ENCODE measurements around the gene BMP7. TPM values are rescaled to one million over a fixed set of nuclear protein-coding genes. Genes with fewer than 3 reads are reported as not detected.

BMP7 gene
- total RNA-seq, 1 donor from 2014 or later = 0.10 TPM

DNA sequence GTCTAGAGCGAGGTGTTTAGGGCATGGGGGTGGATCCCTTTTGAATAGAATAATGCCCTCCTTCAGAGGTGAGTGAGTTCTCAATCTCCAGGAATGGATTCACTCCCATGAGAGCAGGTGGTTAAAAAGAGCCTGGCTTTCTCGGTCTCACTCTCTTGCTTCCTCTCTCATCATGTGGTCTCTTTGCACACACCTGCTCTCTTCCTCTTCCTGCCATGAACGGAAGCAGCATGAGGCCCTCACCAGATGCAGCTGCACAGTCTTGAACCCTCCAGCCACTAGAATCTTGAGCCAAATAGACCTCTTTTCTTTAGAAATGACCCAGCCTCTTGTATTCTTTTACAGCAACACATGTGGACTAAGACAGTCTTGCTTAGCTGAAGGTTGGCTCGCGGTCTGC, 119.3 kb downstream of the BMP7 start:
- DNase-seq (ENCODE audit: low read depth) = no peak

DNA sequence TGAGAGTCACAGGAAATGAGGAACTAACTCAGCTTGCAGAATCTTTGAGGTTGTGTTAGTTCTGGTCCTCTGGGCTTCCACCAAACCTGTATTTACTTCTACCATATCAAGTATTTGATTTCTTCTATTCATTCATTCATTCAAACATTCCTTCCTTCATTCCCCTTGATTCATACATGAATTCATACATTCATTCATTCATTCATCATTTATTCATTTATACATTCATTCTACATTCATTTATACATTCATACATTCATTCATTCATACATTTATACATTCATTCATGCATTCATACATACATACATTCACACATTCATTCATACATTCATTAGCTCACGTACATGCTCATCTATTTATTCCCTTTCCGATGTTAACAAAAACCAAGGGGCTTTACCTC, 120.3 kb downstream of the BMP7 start:
- DNase-seq (ENCODE audit: low read depth) = no peak

DNA sequence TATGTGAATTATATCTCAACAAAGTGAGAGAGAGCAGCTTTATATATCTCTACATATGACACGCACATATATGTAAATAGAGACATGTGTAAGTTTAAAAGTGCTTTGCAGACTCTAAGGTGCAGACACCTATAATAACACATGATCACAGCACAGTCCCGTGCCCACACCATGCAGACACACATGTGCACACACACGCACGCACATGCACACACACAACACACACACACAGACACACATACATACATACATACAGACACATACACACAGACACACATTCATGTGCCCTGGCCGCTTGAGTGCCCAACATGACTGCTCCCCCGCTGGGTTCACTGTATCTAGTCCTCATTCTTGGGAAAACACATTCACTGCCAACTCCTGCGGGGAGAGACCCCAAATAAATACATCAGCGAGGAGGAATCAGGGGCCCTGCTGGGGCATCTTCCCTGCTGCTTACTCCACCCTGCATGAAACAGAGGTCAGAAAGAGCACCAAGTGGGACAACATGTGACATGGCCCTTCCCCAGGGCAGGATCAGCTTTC, 121.3 kb downstream of the BMP7 start:
- no peak for DNase-seq (ENCODE audit: low read depth)

DNA sequence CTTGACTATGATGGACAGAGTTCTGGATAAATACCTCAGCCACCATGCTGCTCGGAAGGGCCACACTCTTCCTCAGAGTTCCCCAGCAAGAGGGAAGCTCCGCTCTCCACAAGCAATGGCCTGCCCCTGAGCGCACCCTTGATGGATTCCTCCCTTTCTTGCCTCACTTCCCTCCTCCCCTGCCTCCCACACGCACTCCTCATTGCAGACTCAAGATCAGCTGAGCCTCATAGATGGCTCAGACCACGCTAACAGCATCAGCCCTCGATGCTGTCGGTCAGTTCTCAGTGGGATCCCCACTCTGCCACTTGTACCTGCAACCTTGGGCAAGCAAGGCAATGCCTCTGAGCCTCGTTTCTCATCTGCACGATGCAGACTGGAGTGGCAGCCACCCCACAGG, 123.3 kb downstream of the BMP7 start:
- DNase-seq (ENCODE audit: low read depth) = no peak

DNA sequence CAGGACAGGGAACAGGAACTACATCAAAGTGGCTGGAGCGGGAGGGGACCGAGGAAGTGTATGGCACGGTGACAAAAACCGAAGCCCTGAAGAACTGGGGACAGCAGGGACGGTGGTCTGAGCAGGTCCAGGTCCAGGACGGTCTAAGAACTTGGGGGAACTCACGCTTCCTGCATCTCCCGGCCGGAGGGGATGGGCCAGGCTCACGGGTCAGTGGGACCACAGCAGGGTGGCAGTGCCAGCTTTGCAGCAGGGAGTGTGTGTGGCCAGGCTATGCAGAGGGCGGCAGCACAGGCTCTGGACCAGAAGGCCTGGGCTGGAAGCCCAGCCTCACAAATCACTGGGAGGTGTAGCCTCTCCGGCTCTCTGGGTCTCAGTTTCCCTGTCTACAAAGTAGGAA, 123.8 kb downstream of the BMP7 start:
- no peak for DNase-seq (ENCODE audit: low read depth)

DNA sequence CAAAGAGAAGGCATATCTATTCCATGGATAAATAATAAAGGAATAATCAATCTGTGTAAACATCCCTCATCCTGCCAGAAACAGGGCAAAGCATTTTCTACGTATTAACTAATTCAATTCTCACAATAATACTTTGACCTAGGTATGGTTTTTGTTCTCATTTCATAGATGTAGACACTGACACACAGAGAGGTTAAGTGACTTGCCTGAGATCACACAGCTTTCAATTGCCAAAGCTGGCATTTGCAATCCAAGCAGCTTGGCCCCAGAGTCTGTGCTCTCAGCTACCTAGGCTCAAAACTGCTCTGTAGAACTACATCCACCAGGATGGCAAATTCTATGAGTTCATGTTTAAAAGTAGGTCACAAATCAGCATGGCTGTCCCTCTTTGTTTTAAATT, 124.9 kb downstream of the BMP7 start:
- DNase-seq (ENCODE audit: low read depth) = no peak

DNA sequence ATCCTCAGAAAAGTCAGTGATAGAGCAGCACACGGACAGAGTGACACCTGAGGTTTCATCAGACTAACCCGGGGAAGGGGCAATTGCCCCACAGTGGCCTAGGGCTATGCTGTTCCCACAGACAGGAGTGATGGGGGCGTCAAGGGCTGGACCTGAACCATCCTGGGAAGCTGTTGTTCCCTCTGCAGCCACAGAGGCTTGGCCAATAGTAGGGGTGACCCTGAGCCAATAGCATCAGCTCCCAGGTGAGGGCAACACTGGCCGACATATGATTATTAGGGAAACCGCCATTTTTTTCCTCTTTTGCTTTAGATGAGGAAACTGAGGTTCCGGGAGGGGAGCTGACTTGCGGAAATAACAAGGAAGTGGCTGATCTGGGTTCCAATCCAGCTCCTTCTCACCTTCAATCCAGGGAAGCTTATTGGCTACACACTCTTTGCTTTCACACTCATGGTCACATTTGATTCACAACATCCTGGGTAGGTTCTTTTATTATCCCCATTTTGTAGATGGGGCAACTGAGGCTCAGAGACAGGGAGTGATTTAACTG, 126.0 kb downstream of the BMP7 start:
- no peak for DNase-seq (ENCODE audit: low read depth)

DNA sequence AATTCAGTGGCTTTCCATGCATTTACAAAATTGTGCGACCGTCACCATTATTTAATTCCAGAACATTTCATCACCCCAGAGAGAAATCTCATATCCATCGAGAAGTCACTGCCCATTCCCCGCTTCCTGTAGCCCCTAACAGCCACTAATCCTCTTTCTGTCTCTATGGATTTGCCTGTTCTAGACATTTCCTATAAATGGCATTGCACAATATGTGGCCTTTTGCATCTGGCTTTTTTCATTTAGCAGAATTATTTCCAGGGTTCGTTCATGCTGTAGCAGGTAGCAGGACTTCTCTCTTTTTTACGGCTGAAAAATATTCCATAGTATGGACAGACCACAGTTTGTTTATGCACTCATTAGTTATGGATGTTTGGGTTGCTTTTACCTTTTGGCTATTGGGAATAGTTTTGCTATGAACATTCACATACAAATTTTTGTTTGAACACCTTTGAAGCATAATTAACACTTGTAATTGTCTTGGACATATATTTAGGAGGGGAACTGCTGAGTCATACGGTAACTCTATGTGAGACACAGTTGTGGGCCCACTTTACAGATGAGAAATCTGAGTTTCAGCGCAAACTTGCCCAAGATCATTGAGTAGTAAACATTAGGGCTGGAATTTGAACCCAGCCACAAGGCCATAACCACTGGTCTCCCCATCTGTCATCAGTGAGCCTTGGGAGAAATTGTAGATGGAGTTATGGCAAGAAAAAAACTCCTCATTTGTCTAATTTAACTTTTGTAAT, 126.9 kb downstream of the BMP7 start:
- DNase-seq (ENCODE audit: low read depth) = no peak

DNA sequence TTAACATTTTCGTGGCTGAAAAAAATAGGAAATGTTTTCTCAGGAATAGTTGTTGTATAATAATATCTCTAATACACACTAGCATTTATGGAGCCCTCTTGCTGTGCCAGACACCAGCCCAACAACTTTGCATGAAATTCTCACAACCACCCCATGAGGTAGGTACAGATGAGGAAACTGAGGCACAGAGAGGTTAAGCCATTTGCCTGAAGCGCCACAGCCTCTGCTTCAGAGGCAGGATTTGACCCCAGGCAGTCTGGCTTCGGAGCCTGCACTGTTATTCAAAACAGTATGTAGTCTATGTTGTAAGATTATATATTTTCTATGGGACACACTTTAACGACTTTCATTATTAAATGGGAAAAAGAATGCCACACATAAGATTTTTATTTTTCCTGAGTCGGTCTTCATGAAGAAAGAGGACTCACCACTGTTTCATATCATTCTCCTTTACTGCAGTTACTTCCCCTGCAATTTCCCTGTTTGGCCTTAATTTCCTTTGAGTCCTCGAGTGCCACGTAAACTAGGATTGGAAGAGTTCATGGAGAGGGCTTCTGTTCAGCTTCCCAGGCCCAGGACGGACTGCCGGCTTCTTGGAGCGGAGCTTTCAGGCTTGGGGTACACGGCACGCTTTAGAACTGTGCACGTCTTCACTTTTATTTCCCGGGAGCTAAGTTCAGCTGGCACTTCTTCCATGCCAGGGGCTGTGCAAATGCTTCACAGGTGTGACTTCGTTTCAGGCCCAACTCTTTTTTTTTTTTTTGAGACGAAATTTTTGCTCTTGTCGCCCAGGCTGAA, 128.0 kb downstream of the BMP7 start:
- no peak for DNase-seq (ENCODE audit: low read depth)

DNA sequence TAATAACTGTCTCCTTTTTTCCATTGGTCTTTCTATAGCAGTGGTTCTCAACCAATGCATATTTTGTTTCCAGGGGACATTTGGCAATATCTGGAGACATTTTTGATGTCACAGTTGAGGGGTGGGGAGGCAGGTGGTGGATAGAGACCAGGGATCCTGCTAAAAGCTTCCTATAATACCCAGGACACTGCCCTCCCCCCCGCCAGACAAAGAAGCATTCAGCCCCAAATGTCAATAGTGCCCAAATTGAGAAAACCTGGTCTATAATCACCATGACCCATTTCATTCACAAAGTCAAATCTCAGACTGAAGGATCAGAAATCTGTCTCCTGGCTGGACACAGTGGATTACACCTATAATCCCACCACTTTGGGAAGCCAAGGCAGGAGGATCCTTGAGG, 128.8 kb downstream of the BMP7 start:
- DNase-seq (ENCODE audit: low read depth) = no peak

DNA sequence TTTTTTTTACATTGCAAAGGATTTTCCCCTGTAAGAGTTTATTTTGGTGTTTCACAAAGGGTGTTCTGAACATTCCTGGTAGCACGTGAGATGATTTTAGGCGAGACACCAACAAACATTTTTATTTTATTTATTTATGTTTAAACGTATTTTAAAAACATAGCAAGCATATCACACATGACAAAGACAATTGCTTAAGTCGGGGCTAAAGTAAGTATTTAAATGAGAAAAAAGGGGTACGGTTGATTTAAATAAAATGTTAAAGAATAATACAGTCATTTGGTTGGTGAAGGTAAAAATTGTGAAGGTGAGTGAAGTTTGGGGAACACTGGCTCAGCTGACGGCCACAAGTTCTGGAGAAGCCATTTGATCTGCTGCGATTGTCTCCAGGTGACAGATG, 129.7 kb downstream of the BMP7 start:
- DNase-seq (ENCODE audit: low read depth) = no peak

DNA sequence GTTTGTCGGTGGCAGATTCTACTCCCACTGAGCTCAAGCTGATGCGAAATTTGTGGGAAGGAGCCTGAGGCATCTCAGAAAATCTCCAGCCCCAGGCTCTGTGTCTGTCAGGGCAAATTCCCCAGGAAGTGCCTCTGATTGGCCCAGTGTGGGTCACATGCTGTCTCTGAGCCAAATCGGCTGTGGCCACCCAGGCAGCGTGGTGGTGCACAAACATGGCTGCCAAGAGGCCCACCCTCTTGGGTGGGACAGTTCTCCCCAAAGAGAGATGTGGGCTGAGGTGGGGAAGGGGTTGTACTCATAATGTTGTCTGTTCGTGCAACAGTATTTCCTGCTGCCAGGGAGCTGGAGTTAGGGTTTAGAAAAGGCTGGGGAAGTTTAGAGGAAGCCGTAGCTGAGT, 130.6 kb downstream of the BMP7 start:
- no peak for DNase-seq (ENCODE audit: low read depth)

DNA sequence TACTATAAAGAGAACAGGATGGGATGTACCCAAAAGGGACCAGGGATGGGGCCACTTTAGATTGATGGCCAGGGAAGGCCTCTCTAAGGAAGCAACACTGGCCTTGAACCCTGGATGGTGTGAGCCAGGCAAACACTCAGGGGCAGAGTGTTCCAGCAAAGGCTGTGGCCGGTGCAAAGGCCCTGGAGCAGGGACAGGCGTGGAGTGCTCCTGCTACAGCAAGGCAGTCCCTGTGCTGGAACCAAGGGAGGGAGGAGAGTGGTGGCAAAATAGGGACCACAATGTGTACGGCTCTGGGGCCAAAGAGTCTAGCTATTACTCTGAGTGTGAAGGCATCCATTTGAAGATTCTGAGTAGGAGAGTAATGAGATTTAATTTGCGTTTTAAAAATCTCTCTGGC, 131.6 kb downstream of the BMP7 start:
- no peak for DNase-seq (ENCODE audit: low read depth)

DNA sequence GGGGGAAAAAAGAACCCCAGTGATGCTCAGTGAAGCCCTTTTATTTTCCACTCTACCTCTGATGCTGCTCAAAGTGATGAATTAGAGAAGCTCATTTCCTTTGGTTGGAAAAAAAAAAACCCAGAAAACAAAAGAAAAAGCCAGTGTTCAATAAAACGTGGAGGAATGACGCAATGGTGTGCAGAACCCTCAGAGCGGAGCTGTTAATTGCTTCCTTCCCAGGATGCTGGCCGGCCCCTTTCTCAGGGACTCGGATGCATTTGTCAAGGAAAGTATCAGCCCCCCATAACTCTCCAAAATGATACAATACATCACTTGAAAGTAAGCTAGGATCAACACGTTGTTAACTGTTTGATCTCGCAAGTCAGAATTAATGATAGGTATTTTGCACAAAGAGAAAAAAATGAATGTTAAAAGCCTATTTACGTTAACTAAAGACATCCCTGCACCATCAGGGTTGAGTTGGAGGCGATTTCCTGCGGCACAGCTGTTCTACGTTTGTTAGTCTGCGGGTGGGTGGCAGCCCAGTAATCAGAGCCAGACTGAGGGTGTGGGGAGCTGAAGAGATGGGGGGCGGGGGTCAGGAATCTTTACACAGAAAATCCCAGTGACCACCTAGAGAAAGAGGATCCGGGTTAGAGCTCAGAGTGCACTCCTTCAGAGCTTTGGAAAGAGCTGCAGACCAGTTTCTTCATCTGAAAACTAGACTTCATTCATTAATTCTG, 132.4 kb downstream of the BMP7 start:
- no peak for DNase-seq (ENCODE audit: low read depth)

DNA sequence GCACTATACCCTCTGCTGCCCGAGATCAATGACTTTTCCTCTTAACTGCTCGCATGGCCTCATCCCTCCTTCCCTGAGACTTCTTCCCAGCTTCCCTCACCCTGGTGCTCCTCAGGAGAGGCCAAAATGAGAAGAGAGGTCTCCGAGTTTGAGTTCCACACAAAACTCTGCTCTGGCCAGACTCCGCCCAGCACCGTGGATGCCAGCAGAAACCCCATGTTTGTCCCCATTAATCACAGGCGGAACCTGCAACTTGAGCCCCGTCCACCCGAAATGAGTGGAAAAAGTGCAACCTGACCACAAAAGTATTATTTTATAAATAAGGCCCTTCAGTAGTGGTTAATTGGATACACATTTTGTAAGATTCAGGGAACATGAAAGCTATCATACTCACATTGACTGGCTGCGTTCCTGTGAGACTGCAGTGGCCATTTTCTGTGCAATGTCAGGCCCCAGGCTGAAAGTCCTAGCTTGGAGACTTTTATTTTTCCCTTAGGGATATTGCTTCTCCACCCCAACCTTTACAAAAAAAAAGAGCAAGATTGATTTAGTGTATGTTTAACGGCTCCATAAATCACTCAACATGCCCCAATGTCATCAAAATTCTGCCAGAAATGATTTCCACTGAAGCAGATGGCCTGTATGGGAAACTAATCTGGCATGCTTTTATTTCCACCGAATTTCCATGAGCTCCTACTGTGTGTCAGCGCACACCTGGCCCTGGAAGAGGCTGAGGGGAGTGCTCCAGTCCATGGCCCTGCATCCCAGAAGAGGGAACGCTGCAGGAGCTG, 134.6 kb downstream of the BMP7 start:
- no peak for DNase-seq (ENCODE audit: low read depth)

DNA sequence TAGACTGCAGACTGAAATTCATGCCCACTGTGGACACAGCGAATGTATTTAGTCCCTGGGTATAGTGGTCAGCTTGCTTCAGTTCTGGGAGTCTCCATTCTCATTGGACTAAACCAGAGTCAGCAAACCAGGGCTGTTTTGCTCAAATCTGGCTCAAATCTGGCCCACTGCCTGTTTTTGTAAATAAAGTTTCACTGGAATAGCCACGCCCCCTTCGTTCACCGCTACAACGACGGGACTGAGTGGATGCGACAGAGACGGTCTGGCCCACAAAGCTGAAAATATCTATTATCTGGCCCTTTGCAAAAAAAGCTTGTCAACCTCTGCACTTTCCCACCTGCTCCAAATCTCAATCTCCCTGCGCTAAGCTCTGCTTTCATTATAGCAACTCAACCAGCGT, 135.4 kb downstream of the BMP7 start:
- no peak for DNase-seq (ENCODE audit: low read depth)

DNA sequence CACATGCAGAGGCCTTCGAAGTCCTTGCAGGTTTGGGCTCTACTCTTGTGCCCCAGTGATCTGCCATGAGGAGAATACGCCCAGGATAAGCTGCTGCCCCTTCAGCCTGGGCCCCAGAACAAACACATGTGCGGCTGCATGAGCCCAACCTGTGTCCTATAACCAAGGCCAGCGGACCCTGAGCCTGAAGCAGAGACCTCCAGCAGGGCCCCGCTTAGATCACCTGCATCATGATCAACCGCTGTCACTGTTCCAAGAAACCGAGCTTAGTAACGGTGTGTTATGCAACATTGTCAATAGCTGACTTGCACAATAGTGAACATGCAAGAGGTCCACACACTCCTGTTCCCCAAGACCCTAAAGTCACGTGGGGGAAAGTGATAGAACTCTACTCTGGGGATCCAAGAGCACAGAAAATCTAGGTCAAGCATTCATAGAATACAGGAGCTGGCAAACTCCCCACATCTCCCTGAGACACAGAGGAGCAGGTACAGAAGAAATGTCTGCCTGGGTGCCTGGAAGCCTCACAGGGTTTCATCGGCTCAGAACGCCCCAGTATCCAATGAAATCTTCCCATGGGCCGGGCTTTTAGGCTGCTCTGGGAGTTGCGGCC, 136.2 kb downstream of the BMP7 start:
- no peak for DNase-seq (ENCODE audit: low read depth)

DNA sequence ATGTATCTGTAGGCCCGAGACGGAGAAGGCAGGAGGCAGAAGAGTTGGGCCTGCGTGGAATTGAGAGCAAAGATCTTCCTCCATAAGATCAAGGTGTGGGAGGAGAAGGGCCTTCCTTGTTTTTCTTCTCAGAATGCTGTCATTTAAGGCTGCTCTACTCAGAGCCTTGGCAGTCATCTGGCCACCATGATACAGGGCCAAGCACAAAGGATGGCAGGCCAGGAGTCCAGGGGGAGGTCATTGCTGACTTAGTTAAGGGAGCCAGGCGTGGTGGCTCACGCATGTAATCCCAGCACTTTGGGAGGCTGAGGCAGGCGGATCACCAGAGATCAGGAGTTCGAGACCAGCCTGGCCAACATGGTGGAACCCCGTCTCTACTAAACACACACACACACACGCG, 137.1 kb downstream of the BMP7 start:
- DNase-seq (ENCODE audit: low read depth) = no peak

DNA sequence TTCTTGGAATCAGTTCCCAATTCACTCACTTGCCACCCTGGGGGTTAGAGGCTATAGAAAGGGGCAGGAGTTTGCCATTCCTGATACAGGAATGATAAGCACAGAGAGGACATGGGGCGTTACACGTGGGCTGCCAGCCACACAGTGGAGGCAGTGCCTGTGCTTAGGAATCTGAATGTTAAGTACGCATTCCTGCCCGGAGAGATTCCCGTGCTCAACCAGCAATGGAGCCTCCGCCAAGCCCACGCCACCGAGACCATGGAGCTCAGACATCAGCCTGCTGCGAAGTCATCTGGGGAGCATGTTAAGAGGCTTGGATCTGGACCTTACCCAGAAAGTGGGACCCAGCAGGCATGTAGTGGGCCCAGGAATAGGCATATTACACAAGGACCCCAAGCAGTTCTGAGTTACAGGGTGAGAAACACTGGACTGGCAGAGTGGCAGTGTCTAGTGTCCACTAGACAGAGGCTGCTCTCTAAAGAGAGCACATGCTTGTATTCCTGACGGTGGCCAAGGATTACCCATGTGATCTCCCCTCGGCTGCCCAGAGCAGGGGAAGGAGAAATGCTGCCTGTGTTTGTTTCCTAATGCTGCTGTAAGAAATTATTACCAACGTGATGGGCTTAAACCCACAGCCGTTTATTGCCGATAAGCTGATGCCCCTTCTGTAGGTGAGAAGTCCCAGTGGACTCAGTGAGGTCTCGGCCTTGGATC, 138.2 kb downstream of the BMP7 start:
- DNase-seq (ENCODE audit: low read depth) = no peak

DNA sequence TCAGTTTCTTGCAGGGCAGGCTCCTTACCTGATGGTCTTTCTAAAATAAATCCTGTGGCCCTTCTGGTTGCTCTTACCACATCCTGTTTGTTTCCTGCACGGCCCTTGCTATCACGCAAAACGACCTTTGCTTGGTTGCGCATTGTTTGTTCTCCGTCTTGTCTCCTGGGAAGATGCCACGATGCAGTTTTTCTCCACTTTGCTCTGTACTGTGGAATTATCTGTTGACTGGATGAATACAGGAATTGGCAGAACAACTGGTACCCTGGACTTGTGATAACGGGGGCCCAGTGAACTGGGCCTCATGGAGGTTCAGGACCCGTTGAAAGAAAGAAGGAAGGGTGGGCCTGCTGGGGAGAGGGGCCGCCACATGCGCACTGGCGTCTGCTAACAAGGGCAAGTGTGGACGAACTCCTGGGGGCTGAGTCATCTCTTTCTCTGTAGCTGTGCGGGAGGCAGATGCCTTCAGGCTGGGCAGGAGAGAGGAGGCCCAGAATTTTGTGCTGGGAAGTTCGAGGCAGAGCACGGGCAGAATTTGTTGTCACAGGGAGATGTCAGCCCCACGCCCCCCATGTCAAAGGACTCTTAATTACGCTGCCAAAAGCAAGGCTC, 139.9 kb downstream of the BMP7 start:
- no peak for DNase-seq (ENCODE audit: low read depth)

Data from renal cortical epithelial cell (primary cell).